Activated CD4-positive, alpha-beta T cell treated with anti-CD3 and anti-CD28 coated beads, Interleukin-2, amount 50 U/mL, for 1 hour (primary cell): Measurements from ENCODE around the gene DPP9.
"Not testable (repeated sequence)": the region's sequence is repeated elsewhere in the genome, so short reads cannot be mapped to it uniquely, and the experiment has no call there.

ENCODE experiments used
- DNase-seq: peaks from one replicate; pipeline ENCODE4 v3.0.0-alpha.2; 2020

DPP9 gene

GRCh38 chr19:4684312-4685095, 39.1 kb downstream of the DPP9 start:
- no peak for DNase-seq

- DNase-seq = no peak
These were observed 41.0 kb downstream of the DPP9 start for GRCh38 chr19:4682417-4683200.

- not testable (repeated sequence) for DNase-seq
These were observed 43.6 kb downstream of the DPP9 start for GRCh38 chr19:4680021-4680420.

GRCh38 chr19:4678881-4679790, 44.5 kb downstream of the DPP9 start:
- no peak for DNase-seq

GRCh38 chr19:4676955-4677731, 46.5 kb downstream of the DPP9 start:
- DNase-seq = peak; percentile 12

GRCh38 chr19:4675346-4675745, 48.3 kb downstream of the DPP9 start:
- no peak for DNase-seq

- DNase-seq = no peak
These were observed 49.9 kb downstream of the DPP9 start for GRCh38 chr19:4673726-4674125.

GRCh38 chr19:4673216-4673615, 50.4 kb downstream of the DPP9 start:
- DNase-seq = no peak

GRCh38 chr19:4671185-4671851, 52.3 kb downstream of the DPP9 start:
- DNase-seq = no peak

GRCh38 chr19:4669723-4670480, 53.7 kb downstream of the DPP9 start, which contains the start of gene MYDGF:
TSS of gene MYDGF (minus strand) at chr19:4670342. CDS start at chr19:4670334, 8 bp downstream.
- peak; percentile 93 for DNase-seq

GRCh38 chr19:4664642-4665041, 59.0 kb downstream of the DPP9 start:
- no peak for DNase-seq

- DNase-seq = no peak
These were observed 60.8 kb downstream of the DPP9 start for GRCh38 chr19:4662812-4663211.

- DNase-seq = no peak
These were observed 61.5 kb downstream of the DPP9 start for GRCh38 chr19:4662020-4662695.

- no peak for DNase-seq
These were observed 62.6 kb downstream of the DPP9 start for GRCh38 chr19:4660993-4661392.

GRCh38 chr19:4660181-4660791, 63.4 kb downstream of the DPP9 start:
- DNase-seq = no peak

- no peak for DNase-seq
These were observed 65.8 kb downstream of the DPP9 start for GRCh38 chr19:4657835-4658234.

- no peak for DNase-seq
These were observed 66.4 kb downstream of the DPP9 start for GRCh38 chr19:4657262-4657661.

GRCh38 chr19:4656102-4656501, 67.5 kb downstream of the DPP9 start:
- no peak for DNase-seq

- DNase-seq = no peak
These were observed 68.9 kb downstream of the DPP9 start for GRCh38 chr19:4654437-4655361.
